RKO (cell line): ENCODE data around the gene AHCTF1.

Source experiments
- DNase-seq: peaks from one replicate; pipeline ENCODE4 v3.0.0-alpha.2; 2016; ENCODE audit warnings: low spot score

The AHCTF1 gene

GRCh38 chr1:246798107-246798506 is 133.6 kb downstream of the AHCTF1 start:
- no peak for DNase-seq

- no peak for DNase-seq
These were observed 134.2 kb downstream of the AHCTF1 start for GRCh38 chr1:246797597-246797996.

- no peak for DNase-seq
These were observed 134.6 kb downstream of the AHCTF1 start for GRCh38 chr1:246797157-246797556.

- no peak for DNase-seq
These were observed 135.6 kb downstream of the AHCTF1 start for GRCh38 chr1:246795906-246796694.

GRCh38 chr1:246794828-246795671 is 136.7 kb downstream of the AHCTF1 start:
- no peak for DNase-seq

GRCh38 chr1:246794048-246794827 is 137.5 kb downstream of the AHCTF1 start:
- no peak for DNase-seq

GRCh38 chr1:246793356-246793896 is 138.3 kb downstream of the AHCTF1 start:
- no peak for DNase-seq

GRCh38 chr1:246792603-246793002 is 139.1 kb downstream of the AHCTF1 start:
- DNase-seq, result no peak

GRCh38 chr1:246791303-246791918 is 140.3 kb downstream of the AHCTF1 start:
- no peak for DNase-seq

- DNase-seq, result no peak
These were observed 140.9 kb downstream of the AHCTF1 start for GRCh38 chr1:246790833-246791232.

- DNase-seq, result no peak
These were observed 141.4 kb downstream of the AHCTF1 start for GRCh38 chr1:246790364-246790763.

GRCh38 chr1:246789454-246790339 is 142.1 kb downstream of the AHCTF1 start:
- no peak for DNase-seq
